Measurements from ENCODE around the gene POLR2J.
"Not testable (repeated sequence)": the region's sequence is repeated elsewhere in the genome, so short reads cannot be mapped to it uniquely, and the experiment has no call there.

Gene POLR2J

GRCh38 chr7:102459221-102459844, 19.4 kb downstream of the POLR2J start:
- no peaks in the 10 kb centered on the region for H4K20me1 ChIP-seq (ENCODE audit: insufficient read depth, low read length)
- H3K4me1 ChIP-seq (ENCODE audit: low read length): peaks cover 6% of the 10 kb centered on the region; the same call in 1 of the 2 replicates
- H3K4me3 ChIP-seq (ENCODE audit: low read length): no peak overlapping the region
- H3K9me3 ChIP-seq (ENCODE audit: insufficient read depth, low read length): no peaks in the 10 kb centered on the region
- no peak overlapping the region for H2AFZ ChIP-seq (ENCODE audit: low read depth, low read length)
- H3K27me3 ChIP-seq (ENCODE audit: low read depth, low read length): no peaks in the 10 kb centered on the region
- peaks cover 4% of the 10 kb centered on the region for H3K36me3 ChIP-seq (replicated peaks; ENCODE audit: low read depth, low read length)
- H3K27ac ChIP-seq (ENCODE audit: low read length): no peak overlapping the region
- peaks cover 24% of the 10 kb centered on the region for H3K79me2 ChIP-seq (ENCODE audit: low read length)
- TF ChIP-seq EZH2phosphoT487 (IDR thresholded peaks at IDR 0.05; ENCODE audit: low read depth) (no peak), CTCF (IDR thresholded peaks at IDR 0.05; ENCODE audit: low read depth, low read length) (no peak)
- H3K9ac ChIP-seq (ENCODE audit: low read length): no peak overlapping the region
- no peak overlapping the region for H3K4me2 ChIP-seq (ENCODE audit: low read length)

GRCh38 chr7:102457352-102457924, 21.3 kb downstream of the POLR2J start:
- peaks cover 7% of the 10 kb centered on the region; the same call in 1 of the 2 replicates for H3K79me2 ChIP-seq (ENCODE audit: low read length)
- H3K36me3 ChIP-seq (replicated peaks; ENCODE audit: low read depth, low read length): peaks cover 4% of the 10 kb centered on the region
- H3K4me1 ChIP-seq (ENCODE audit: low read length): no peaks in the 10 kb centered on the region
- H3K4me3 ChIP-seq (ENCODE audit: low read length): no peak overlapping the region
- TF ChIP-seq CTCF (IDR thresholded peaks at IDR 0.05; ENCODE audit: low read depth, low read length): no peak
- TF ChIP-seq EZH2phosphoT487 (IDR thresholded peaks at IDR 0.05; ENCODE audit: low read depth): no peak
- H3K9me3 ChIP-seq (ENCODE audit: insufficient read depth, low read length): no peaks in the 10 kb centered on the region
- no peak overlapping the region for H3K27ac ChIP-seq (ENCODE audit: low read length)
- no peak overlapping the region for H3K9ac ChIP-seq (ENCODE audit: low read length)
- no peak overlapping the region for H2AFZ ChIP-seq (ENCODE audit: low read depth, low read length)
- no peaks in the 10 kb centered on the region for H4K20me1 ChIP-seq (ENCODE audit: insufficient read depth, low read length)
- no peak overlapping the region for H3K4me2 ChIP-seq (ENCODE audit: low read length)
- H3K27me3 ChIP-seq (ENCODE audit: low read depth, low read length): no peaks in the 10 kb centered on the region

- Histone ChIP-seq H3K79me2 (ENCODE audit: low read length) (no peaks in the 10 kb centered on the region), H3K4me2 (ENCODE audit: low read length) (no peak overlapping the region), H3K4me1 (ENCODE audit: low read length) (peaks cover 6% of the 10 kb centered on the region), H4K20me1 (ENCODE audit: insufficient read depth, low read length) (no peaks in the 10 kb centered on the region), H3K27ac (ENCODE audit: low read length) (no peak overlapping the region), H2AFZ (ENCODE audit: low read depth, low read length) (no peak overlapping the region), H3K9ac (ENCODE audit: low read length) (no peak overlapping the region), H3K36me3 (replicated peaks; ENCODE audit: low read depth, low read length) (peaks cover 4% of the 10 kb centered on the region), H3K27me3 (ENCODE audit: low read depth, low read length) (no peaks in the 10 kb centered on the region), H3K9me3 (ENCODE audit: insufficient read depth, low read length) (no peaks in the 10 kb centered on the region), H3K4me3 (ENCODE audit: low read length) (no peak overlapping the region)
- TF ChIP-seq EZH2phosphoT487 (IDR thresholded peaks at IDR 0.05; ENCODE audit: low read depth) (no peak), CTCF (IDR thresholded peaks at IDR 0.05; ENCODE audit: low read depth, low read length) (no peak)
Observed at GRCh38 chr7:102456327-102456726, 22.4 kb downstream of the POLR2J start.

GRCh38 chr7:102455596-102455995, 23.1 kb downstream of the POLR2J start:
- Histone ChIP-seq H3K4me2 (ENCODE audit: low read length) (no peak overlapping the region), H3K4me3 (ENCODE audit: low read length) (no peak overlapping the region), H3K9ac (ENCODE audit: low read length) (no peak overlapping the region), H3K4me1 (ENCODE audit: low read length) (peaks cover 12% of the 10 kb centered on the region), H3K27ac (ENCODE audit: low read length) (no peak overlapping the region), H2AFZ (ENCODE audit: low read depth, low read length) (no peak overlapping the region), H3K36me3 (replicated peaks; ENCODE audit: low read depth, low read length) (peaks cover 4% of the 10 kb centered on the region), H4K20me1 (ENCODE audit: insufficient read depth, low read length) (no peaks in the 10 kb centered on the region), H3K79me2 (ENCODE audit: low read length) (no peaks in the 10 kb centered on the region), H3K27me3 (ENCODE audit: low read depth, low read length) (no peaks in the 10 kb centered on the region), H3K9me3 (ENCODE audit: insufficient read depth, low read length) (no peaks in the 10 kb centered on the region)
- TF ChIP-seq CTCF (IDR thresholded peaks at IDR 0.05; ENCODE audit: low read depth, low read length) (no peak), EZH2phosphoT487 (IDR thresholded peaks at IDR 0.05; ENCODE audit: low read depth) (no peak)

- H3K27ac ChIP-seq (ENCODE audit: low read length); H3K4me3 ChIP-seq (ENCODE audit: low read length); H3K4me2 ChIP-seq (ENCODE audit: low read length); H3K79me2 ChIP-seq (ENCODE audit: low read length); H2AFZ ChIP-seq (ENCODE audit: low read depth, low read length); H3K36me3 ChIP-seq (replicated peaks; ENCODE audit: low read depth, low read length); H3K27me3 ChIP-seq (ENCODE audit: low read depth, low read length); H3K9ac ChIP-seq (ENCODE audit: low read length); H3K9me3 ChIP-seq (ENCODE audit: insufficient read depth, low read length); H4K20me1 ChIP-seq (ENCODE audit: insufficient read depth, low read length): not testable (repeated sequence)
- peaks cover 17% of the 10 kb centered on the region for H3K4me1 ChIP-seq (ENCODE audit: low read length)
Observed at GRCh38 chr7:102454932-102455331, 23.8 kb downstream of the POLR2J start.
